HG02642 (cell line): ENCODE data around the gene GNAO1.
A peak's percentile ranks its signal among the peaks of the same experiment; 100 is the strongest.

Experiments
- ATAC-seq: cut with Tn5 transposase; IDR thresholded peaks from one replicate; pipeline ENCODE4 v1.9.1; 2021; ENCODE audit warnings: mild to moderate bottlenecking; ENCODE audit not compliant: unreplicated experiment, poor library complexity

The GNAO1 gene

DNA sequence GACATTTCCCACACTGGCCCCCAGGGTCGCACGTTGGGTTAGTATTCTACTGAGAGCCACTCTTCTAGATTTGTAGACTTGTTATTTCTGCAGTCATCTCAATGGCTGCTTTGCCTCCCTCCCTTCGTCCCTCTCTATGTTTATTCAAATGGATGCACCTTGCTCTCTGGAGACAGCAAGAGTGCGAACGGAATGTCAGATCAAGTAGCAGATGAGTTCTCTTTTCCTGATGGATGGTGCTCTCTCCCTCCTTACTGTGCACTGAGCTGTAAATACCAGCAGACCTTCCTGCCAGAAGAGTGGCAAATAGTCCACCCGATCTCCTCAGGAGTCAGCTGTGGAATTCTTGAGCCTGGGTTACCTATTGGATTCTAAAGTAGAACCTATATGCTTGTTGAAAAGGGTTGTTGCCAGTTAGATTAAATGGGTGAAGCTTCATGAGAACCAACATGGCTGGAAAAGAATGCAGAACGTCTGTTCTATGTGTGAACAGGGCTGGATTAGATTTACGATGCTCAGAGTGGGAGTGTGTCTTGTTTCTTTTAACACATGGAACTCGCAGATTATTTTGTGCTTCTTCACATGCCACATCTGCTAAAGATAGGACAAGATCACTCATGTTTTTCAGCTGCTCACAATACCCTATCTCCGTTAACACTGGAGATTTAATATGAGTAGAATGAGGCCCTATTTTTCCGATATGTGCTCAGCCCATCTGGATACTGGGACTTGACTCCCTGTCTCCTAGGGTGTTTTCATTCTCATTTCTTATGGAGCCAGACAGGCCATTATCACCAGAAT lies 6.1 kb downstream of the GNAO1 start:
- no peak for ATAC-seq

DNA sequence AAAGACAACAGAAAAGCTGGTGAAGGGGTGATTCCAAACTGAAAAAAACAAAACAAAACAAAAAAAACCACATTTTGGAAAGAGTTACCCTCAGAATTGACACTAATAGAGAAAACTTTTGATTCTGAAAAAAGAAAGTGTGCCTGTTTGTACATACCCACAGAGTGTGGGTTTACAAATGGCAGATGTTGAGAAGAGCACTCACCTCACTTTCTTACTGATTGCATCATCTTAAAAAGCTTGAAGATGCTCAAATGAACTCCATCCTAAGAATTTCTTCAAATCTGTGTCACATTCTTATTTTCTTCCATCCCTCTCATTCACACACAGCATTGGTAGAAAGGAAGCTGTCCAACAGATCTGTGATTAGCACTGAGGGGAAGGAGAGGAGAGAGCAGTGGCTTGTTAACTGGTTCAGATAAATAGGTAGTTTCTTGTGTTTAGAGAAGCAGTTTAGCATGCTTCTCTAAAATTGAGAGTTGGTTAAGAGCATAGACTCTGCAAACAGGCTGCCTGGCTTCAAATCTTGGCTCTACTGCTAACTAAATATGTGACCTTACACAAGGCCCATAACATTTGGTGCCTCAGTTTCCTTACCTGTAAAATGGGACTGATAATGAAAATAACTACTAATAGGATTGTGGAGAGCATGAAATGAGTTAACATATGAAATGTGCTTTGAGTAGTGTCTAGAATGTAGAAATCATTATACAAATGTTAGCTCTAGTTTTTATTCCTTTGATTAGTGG lies 6.9 kb downstream of the GNAO1 start:
- no peak for ATAC-seq

- no peak for ATAC-seq
Observed at GRCh38 chr16:56198755-56199114, 7.4 kb downstream of the GNAO1 start.

DNA sequence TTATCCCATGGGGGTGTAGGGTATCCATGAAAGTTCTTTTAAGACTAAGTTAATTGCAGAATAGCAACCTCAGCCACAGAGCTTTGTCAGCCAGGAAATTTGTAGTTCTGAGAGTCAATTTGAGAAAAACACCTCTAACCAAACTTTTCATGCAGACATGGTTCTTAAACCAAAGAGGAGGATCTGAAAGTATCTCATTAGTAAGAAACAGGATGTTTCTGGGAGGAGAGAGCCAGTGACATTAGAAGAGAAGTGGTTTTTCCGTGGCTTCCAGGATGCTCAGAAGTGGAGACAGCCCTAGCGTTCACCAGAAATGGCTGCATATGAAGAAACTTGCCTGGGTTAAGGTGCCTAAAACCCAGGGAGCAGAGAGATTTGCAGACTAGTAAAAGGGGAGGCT lies 7.9 kb downstream of the GNAO1 start:
- no peak for ATAC-seq

DNA sequence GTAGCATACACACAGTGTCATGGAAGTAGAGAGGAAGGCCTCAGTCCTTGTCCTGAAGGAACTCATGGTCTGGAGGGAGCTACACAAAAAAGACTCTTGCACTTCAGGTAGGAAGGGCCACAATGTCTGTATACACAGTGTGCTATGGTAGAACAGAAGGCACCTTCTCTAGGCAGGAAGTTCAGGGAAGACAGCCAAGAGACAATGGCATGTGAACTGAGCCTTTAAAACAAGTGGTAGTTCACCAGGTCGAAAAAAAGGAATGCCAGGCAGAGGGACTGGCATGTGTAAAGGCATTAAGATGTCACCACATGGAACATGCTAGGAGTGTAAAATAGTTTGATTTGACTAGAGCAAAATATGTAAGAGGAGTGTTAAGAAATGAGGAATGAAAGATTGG lies 9.7 kb downstream of the GNAO1 start:
- ATAC-seq: no peak

DNA sequence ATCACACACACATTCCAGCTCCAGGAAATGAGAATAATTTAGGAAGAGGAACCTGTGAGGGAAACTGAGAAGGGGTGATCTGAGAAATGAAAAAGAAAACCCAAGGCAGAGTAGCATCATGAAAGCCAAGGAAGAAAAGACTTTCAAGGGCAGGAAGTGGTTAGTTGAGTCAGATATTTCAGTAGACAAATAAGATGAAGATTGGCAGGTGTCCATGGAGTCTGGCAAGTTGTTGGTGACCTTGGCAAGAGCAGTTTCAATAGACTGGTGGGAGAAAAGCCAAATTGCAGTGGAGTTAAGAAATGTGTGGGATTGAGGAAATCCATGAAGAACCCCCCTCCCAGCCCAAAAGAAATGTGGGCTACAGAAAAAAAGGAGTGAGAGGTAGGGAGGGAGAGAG lies 10.7 kb downstream of the GNAO1 start:
- no peak for ATAC-seq

- peak; percentile 65 for ATAC-seq
Observed at GRCh38 chr16:56203052-56203451, 11.8 kb downstream of the GNAO1 start.

- ATAC-seq: no peak
Observed at GRCh38 chr16:56204816-56205215, 13.5 kb downstream of the GNAO1 start.

- no peak for ATAC-seq
Observed at GRCh38 chr16:56206951-56207350, 15.7 kb downstream of the GNAO1 start.

GRCh38 chr16:56207421-56207820 lies 16.1 kb downstream of the GNAO1 start:
- ATAC-seq: no peak

- no peak for ATAC-seq
Observed at GRCh38 chr16:56211435-56211981, 20.2 kb downstream of the GNAO1 start.

- ATAC-seq: no peak
Observed at GRCh38 chr16:56212144-56212543, 20.9 kb downstream of the GNAO1 start.

DNA sequence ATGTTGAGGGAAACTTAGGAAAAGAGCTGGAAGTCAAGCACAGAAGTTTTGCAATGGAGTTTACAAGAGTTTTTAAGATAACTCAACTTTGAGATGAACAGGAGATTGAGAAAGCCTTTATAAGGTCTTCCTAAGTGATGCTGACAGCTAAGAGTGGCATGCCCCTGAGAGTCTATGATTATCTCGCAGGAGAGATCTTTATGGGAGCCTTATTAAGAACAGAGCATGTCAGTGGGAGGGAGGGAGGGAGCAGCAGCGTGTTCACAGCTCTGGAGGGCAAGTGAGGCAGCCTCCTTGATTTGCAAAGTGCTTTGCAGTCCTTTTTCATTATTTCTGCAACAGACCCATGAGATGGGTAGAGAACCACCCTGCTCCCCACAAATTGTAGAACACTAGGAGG lies 30.7 kb downstream of the GNAO1 start:
- ATAC-seq: no peak

DNA sequence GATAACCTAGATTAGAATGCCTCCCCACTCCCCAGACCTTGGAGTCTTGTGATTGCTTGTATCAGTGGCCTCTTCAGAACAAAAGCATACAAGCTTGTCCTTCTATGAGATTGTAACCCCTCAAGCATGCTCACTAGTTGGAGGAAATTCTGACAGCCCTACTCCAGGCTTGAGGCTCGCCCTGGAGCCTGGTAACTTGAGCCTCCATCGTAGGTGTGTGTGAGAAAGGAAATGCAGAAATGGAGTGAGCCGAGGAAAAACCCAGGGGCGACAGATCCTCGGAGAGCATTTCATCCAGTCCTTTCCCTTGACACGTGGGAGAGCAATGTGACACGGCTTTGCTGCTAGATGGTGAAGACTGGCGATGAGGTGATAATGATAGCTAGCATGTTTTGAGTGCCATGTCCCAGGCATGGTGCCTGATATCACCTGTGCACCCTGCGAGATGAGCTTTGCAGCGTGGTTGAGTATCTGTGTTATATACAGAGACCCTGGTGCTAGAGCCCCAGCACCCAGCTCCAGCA lies 31.2 kb downstream of the GNAO1 start:
- ATAC-seq: no peak

DNA sequence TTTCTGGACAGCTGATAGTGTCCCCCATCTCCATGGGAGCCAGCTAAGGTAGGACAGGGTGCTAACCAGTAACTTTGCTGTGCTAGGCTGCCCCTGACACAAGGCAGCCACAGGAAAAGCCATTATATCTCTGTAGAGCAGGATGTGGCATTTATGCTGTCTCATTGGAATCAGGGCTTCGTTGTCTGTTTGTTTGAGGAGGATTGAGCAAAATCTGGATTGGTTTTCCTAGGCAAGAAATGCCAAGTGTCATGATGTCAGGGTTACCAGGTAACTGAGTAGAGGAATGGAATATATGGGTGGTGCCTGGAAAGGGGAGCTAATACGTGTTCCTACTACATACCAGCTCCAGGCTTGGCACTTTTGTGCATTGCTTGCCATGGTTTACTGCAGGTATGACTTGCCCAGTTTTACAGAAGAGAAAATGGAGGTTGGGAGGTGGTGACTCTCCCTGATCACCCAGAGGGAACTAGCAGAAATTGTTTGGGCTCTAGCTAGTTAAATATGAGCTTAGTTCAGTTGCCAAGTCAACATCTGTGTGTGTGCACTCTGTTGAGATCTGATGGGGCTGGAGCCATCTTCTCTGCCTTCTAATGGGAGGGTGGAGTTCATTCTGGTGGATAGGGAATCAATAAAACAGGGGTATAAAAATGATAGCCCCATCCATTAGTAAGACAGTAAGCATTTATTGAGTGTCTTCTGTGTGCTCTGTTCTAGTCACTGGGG lies 33.9 kb downstream of the GNAO1 start:
- ATAC-seq: no peak

- ATAC-seq: no peak
Observed at GRCh38 chr16:56226187-56226586, 34.9 kb downstream of the GNAO1 start.

- ATAC-seq: no peak
Observed at GRCh38 chr16:56226845-56227525, 35.7 kb downstream of the GNAO1 start.

- no peak for ATAC-seq
Observed at GRCh38 chr16:56227936-56228335, 36.6 kb downstream of the GNAO1 start.

DNA sequence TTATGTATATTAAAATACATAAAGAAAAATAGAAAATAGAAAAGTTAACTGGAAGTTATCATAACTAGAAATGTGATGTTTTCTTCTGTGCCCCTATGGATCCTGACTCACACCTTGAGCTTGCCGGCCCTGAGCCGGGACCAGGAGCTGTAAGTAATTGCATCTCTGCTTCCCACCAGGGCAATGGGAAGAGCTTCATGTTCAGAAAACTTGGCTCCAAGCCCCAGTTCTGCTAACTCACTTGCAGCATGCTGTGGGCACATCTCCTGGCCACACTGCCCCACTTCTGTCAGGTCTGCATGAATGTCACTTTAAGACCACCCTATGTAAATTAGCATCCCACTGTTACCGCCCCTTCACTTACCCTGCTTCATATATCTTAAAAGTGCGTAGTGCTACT lies 37.2 kb downstream of the GNAO1 start:
- no peak for ATAC-seq
